ELF-1 (cell line): ENCODE results near the gene LIF.

Source experiments
- DNase-seq: peaks from one replicate; pipeline ENCODE4 v3.0.0-alpha.2; 2016; ENCODE audit warnings: low read depth, low spot score

LIF gene

DNA sequence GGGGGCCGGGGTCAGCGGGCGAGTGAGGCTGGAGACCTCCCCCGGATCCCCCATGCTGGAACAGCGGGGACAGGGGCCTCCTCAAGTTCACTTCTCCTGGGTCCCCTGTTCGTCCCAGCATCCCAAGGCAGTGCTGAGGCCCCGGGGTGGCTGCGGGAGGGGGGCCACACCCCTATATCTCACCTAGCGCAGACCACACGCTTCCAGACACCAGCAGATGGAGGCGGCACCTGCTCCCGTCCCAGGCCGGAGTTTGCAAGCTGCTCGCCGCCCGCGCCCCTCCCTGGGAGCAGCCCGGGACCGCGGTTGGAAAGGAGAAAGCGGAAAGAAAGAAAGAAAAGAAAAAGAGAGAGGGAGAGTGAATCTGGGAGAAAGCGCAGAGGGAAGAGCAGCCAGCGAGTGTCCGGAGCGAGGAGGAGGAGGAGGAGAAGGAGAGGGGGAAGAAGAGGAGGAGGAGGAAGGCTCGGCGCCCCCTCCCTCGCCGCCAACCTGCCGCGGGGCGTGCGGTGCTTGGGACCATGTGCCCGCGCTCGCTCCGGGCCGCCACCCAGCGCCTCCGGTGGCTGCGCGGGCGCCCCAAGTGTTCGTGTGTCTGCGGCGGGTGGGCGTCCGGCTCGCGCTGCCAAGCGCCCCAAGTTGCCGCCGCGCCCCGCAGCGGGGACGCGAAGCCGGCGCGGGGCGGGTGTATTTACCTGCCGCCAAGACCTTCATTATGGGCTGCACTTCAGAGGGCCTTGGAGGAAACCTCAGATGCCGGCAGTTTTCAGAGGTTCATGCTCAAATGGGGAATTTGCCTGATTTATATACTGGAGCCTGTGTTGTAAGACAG, at the start of gene LIF:
Gene LIF (minus strand): TSS at position 775 of the 829 bp plus-strand sequence. CDS start 64 bp downstream, at position 711.
- DNase-seq: no peak

DNA sequence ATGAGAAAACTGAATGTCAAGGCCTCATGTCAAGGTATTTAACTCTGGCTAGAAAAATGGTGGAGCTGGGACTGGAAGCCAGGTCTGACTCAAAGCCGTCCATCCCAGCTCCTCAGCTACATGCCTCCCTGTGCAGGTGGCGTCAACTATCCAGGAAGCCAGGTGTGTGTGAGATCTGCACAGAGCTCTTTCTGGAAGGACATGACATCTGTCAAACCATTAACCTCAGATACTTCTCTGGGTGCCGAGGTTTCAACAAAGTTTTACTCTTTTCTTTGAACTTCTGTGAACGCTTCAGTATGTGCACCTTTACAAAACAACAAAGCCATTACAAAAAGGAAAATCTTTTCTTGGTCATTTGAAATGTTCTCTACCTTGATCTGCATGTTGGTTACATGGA, 49.8 kb upstream of the LIF start:
- no peak for DNase-seq

DNA sequence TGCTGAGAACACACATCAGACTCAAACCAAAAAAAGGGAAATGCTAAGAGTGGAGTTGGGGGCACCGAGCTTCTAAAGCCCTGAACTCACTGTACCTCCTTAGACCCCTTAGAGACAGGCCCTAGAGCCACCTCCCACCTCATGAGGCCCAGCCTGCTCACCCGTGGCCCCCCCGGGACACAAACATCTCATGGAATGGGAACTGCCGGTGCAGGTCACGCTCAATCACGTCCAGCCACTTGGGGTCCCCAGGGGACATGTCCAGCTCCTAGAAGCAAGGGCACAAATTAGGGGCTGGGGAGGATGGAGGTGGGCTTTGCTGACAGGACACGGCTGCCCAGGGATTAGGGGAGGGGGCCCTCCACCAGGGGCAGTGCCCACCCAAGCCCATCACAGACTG, 49.0 kb upstream of the LIF start:
- DNase-seq: no peak

DNA sequence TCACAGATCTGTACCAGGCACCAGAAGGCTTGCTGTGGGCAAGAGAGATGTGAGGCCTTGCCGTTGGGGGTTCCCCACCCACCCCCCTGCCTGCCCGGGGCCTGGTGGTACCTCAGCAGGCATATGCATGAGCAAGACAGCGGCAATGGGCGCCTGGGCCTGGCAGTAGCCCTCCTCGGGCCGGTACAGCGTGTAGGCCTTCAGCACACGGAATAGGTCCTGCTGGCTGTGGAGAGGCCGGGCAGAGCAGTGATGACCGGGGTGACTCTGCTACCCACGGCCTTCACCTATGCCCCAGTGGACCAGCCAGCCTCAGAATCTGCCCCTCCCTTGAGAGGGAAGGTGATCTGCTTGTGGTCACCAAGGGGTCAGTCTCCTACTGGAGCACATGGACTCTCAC, 48.3 kb upstream of the LIF start:
- no peak for DNase-seq

DNA sequence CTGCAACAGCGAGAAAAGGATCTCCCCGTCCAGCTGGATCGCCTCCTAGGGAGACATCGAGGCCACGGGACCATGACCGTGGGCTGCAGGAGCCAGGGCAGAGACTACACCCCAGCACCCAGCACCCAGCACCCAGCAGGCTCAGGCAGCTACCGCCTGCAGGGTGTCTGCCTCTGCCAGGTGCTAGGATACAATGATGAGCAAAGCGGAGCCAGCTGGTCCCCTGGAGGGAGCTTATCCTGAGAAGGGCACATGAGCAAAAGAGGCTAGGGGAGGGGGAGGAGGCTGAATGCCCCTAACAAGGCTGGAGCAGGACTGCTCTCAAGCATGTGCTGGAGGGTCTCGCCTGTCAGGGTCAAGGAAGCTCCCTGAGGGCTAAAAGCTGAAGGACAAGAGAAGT, 47.5 kb upstream of the LIF start:
- DNase-seq: no peak

DNA sequence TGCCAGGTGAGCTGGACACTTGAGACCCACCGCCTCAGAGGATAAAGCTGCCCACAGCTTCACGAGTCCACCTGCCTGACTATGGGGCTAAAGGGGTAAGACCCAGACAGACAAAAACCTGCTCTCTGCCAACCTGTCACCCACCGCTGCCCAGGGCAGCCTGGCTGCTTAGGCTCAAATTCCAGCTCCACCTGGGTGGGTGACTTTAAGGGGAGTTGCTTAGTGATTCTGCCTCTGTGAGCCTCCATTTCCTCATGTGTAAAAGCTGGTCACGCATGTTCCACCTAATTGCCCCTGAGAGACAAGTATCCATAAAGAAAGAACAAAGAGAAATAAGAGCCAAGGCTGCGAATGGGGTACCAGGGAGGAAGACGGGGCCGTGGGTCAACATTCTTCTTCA, 46.5 kb upstream of the LIF start:
- no peak for DNase-seq

DNA sequence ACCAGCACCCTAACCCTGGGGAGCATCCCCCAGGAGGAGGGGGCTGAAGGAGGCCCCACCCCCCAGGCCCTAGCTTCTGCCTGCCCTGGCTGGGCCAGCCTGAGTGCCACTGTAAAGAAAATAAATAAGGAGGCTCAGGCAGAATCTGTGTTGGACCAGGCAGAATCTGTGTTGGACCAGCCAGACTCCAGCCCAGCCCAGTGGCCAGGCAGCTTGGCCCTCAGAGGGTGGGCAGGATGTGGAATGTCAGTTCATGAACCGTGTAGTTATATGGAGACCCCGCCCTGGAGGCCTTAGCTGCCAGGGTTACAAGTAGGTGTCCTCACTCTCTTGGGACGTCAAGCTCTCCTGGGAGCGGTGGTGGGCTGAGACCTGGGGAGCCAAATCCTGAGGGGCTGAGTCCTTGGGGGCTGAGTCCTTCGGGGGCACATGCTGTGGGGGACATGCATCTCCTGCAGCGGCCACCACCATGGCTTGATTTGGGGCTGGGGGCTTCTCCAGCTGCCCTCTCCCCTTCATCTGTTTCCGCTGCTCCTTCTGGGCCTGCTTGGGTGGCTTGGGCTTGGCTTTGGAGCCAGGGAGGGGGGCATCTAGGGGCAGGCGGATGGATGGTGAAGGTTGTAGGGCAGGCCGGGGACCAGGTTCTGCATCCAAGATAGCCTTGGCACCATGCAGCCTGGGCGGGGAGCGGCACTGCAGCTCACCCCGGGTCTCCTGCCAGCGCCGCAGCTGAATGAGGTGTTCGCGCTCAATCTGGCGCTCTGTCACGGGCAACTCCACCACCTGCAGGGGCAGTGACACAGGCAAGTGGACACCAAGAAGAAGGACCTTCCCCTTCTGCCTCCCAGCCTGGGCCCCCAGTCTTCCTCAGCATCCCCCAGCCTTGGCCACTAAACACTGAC, 45.8 kb upstream of the LIF start:
- no peak for DNase-seq

DNA sequence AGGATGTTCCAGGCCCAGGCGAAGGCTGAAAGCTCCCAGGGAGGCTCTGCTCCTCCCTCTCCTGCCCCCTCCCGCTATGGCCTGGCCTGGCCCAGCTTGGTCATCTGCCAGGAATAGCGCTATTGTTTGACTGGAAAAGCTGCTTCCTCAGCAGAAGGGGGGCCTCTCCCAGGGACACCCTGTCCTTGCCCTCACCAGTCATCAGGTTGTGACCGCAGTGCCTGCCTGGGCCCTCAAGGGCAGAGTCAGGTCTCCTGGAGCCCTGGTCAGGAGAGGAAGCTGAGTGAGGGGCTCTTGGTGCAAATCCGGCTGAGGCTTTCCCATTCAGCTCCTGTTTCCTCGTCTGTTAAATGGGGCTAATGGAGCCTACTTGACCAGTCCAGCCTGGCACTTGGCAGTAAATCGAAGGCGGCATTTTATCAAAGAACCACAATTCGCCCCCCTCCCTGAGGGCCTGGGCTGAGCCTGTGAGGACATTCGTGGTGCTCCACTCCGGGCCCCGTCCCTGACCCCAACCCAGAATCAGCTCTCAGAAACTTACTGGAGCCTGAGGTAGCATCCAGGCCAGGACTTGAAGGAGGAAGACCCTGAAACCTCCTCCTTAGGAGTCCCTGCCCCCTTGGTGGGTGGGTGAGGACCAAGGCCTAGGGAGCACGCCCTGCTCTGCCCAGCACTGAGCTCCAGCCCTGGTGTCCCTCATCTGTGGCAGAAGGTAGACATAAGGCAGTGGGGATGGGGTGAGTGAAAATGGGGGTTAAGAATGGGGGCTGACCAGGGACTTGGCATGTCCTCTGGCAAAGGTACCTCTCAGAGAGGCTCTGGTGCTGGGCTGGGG, 44.7 kb upstream of the LIF start:
- DNase-seq: peak; percentile 40

DNA sequence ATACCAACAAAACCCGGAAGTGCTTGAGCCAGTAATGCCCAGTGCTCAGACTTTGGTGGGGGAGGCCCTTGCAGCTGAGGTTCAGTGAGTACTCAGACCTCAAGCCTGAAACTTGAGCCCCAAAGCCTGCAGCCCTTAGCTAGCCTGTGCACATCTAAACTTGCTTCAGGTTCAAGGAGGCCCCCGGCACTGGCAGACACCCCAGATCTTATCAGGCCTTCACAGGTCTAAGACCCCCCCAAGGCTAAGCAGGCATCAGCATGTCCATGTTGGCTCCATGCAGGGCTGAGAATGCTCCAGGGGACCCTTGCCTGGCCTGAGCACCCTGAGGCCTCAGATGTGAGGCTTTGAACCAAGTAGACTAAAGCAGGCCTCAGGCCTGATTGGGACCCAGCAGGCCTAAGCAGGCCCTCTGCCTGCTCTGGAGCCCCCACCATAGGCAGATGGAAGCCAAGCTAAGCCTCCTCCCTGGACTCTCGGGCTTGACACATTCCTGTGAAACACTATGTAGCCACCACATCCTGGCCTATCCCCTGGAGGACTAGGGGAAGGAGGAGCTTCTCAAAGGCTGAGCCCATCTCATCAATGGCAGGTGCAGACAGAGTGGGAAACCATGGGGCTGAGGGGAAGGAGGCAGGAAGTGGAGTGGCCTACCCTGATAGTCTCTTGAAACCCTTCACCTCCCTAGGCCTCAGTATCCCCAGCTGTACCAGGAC, 43.9 kb upstream of the LIF start:
- DNase-seq: peak; percentile 64

DNA sequence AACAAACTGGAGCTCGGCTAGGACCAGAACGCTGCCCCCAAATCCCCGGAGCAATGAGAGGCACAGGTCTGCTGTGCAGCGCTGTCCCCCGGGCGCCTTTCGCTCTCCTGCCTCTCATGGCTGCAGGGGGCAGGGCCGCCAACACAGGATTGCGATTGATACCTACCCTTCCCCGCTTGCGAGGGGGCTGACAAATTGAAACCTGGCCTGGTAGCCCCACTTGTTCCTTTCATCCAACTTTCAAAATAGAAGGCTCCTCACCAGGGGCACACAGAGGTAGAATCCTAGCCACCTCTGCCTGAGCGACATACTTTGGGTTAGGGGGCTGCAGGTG, 43.4 kb upstream of the LIF start:
- DNase-seq: no peak

DNA sequence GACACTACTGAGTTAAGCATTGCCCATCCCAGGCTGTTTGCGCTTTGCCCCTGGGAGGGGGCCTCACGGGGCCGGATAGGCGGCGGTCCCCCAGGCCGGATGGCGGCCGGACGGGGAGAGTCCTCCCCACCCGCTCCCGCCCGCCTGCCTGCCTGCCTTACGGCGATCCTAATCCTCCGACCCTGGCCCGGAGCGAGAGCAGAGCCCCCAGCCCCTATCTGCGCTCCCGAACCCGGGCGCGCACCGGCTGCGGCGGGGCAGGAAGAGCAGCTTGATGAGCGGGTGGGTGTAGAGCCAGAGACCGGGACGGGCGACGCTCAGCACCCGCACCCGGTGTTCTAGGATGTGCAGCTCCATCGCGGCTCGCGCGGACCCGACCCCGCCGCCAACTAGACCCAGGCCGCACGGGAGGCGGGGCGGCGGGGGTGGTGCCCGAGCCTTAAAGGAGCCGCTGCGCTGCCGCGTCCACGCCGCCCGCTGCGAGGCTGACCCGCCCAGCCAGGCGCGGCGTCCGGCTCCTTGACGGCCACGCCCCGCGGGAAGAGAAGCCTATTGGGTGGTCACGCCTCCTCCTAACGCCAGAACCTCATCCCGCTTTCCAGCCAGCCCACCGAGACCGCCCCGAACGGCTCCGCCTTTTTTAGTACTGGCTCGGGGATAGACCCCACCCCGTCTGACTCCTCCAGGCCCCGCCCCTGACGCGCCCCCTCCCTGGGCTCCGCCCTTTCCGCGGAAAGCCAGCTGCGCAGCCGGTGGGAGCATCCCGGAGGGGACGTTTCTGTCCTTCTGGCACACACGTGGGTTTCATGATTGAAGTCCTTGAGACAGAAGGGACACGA, 42.8 kb upstream of the LIF start, which contains the start of gene CASTOR1:
Gene CASTOR1 (minus strand): TSS at position 365 of the 839 bp plus-strand sequence. CDS start 8 bp downstream, at position 357.
- peak; percentile 99 for DNase-seq

DNA sequence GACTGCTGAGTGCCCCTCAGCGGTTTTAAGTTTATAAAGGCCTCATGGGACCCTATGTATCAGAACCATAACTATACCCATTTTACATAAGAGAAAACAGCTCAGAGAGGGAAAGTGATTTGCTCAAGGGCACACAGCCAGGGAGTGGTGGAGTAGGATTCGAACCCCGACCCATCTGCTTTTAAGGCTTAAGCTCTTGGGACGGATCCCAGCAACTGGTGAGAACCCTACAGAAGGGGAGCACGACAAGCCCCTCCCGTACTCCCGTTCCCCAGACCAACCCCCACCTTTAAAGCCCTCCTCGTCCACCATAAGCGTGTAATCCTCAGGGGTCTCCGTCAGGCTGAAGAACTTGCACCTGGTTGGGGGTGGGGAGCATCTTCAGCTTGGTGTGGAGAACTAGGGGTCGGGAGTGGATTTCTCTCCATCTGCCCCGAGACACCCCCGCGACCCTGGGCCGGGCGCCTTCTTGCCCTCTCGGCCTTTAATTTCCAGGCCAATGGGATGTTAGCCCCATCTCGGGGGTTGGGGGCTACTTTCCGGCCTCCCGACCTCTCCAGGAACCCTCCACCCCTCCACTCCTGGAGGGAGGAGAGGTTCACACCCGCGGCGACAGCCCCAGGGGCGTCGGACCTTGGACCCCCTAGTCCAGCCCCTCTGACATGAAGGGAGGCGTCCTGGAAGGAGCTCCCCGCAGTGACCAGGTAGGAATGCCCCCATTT, 42.0 kb upstream of the LIF start:
- no peak for DNase-seq

DNA sequence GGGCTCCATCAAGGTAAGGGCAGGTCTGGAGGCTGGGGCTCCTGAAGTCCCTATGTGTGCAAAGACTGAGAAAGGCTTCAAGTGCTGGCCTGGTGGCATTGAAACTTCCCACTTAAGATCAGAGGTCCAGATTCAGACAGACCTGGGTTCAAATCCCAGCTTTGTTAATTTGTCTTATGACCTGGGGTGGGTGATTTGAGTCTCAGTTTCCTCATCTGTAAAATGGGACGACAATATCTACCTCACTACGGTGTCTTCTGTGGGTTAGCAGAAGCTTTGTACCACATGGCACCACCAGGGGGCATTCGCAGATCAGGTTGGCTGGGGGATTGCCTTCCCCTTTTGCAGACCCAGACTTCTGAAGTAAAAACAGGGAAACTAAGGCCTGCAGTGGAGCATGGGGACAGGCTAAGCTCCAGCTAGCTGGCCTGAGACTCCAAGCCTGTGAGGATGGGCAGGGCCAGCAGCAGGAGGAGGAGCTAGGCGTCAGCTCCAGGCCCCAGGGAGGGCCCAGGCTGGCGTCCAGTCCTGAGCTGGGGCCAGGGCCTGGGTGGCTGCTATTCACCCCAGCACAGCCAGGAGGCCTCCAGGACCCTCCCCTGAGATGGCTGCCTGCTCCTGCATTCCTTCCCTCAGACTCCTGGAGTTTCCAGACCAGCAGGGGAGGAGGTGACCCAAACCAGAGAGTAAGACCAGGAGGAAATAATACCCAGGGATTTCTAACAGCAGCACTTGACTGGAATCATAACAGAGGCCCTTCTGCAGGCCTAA, 41.3 kb upstream of the LIF start:
- peak; percentile 98 for DNase-seq

DNA sequence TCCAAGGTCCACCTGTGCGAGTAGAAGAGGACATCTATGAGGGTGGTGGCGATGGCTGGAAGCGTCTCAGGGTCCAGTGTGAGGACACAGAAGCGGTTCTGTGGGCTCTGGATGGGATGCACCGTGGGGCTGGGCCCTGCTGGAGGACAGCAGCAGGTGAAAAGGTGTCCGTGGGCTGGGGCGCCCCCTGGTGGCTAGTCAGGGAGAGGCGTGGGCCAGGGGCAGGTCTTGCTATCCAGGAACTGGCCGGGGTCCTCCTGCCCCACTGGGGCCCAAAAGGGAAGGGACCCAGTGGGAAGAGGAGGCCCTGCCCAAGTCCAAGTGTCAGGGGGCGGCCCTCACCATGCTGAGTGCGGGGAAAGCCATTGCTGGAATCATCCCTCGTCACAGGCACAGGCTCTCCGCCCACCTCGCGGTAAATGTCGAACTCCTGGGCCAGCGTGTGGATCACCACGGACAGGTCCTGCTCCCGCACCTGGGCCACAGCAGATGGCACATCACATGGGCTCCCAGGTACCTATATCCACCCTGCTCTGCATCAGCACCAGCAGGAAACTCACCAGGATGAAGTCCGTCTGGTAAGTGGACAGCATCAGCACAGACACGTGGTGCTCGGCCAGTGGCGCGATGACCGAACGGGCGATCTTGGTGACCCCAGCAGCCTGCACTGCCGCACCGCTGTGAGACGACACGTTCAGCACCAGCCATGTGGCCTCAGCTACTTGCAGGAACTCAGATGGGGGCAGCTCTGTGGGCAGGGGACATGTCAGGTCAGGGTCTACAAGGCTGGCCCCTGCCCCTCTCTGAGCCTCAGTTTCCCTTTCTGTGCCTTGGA, 40.5 kb upstream of the LIF start:
- DNase-seq: peak; percentile 91

DNA sequence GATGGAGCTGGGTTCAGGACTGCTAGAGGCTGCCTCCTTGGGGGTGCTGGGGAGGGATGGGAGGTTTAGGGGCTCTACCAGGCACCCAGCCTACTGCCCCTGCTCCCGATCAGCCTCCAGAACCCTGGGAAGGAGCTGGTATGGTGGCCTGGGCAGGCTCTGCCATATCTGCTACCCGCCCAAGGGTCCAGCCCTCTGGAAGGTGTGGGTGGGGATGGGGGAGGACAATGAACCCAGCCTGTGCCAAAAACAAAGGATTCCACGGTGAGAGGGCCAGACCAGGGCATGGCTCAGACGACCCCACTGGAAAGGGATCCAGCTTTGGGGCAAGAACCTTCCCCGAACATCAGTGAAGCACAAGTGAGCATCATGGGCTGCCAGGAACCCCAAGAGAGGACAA, 39.8 kb upstream of the LIF start:
- no peak for DNase-seq

DNA sequence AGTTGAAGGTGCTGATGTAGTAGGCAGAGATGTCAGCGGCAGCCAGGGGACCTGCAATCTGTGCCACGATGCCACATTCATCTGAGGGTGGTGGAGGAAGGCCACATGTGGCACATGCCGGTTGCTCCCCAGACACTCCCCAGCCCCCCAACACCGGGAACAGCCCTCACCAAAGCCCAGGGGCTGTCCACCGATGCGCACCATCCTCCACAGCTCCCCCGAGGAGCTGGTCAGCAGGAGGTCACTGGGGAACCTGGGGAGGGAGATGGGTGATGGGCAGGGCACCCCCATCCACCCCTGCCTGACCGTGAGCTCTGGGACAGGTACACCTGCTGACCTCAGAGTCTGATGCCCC, 39.3 kb upstream of the LIF start:
- DNase-seq: no peak

DNA sequence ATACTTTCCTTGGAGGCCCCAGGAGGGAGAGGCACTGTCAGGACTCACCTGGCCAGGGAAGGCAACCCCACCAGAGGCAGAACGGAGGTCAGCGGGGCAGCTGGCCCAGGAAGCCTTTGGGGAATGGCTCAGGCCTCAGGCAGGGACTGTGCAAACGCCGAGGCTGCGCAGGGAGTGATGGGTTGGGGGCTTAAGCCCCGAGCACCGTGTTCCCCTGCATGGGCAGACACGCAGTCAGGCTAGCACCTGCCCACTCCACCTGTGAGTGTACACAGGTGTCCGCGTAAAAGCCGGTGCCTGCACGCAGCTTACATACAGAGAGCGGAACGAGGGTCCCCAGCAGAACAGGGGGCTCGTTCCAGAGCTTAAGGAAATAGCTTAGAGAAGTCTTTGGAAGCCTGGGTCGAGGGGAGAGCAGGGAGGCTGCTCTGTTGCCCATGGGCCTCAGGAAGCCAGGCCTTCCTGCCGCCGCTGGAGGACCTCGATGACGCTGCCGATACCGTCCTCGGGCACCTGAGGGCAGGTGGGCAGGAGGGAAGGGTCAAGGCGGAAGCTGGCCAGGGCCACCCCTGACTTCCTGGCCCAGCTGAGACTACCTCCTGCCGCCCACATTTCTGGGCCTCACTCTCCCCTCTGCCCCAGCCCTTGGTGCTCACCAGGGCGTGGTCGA, 38.8 kb upstream of the LIF start:
- no peak for DNase-seq
